Loucy (cell line): ENCODE measurements around the gene SPC24.

Experiments used
- H2AFZ ChIP-seq: fragments of 200-600 bp; sonication (generic); 2 replicates; pipeline ENCODE4 v1.6.0; 2016; ENCODE audit warnings: antibody characterized with exemption, mild to moderate bottlenecking, low read length, moderate library complexity
- H3F3A ChIP-seq: fragments of 200-600 bp; 2 replicates; pipeline ENCODE4 v1.6.0; 2016; ENCODE audit warnings: antibody characterized with exemption, low read depth, mild to moderate bottlenecking
- H3K27me3 ChIP-seq: fragments of 200-600 bp; sonication (generic); 2 replicates; pipeline ENCODE4 v1.6.1; 2014; ENCODE audit warnings: low read length, mild to moderate bottlenecking; ENCODE audit not compliant: insufficient read depth, poor library complexity, severe bottlenecking
- H3K36me3 ChIP-seq: fragments of 200-600 bp; sonication (generic); 2 replicates; pipeline ENCODE4 v1.6.1; 2016; ENCODE audit warnings: low read length; ENCODE audit not compliant: insufficient read depth
- H3K4me1 ChIP-seq: fragments of 200-600 bp; sonication (generic); 2 replicates; pipeline ENCODE4 v1.5.1; 2014; ENCODE audit warnings: low read length, mild to moderate bottlenecking; ENCODE audit not compliant: insufficient read depth, poor library complexity, severe bottlenecking
- H3K4me2 ChIP-seq: fragments of 200-600 bp; sonication (generic); 2 replicates; pipeline ENCODE4 v1.6.0; 2014; ENCODE audit warnings: antibody characterized with exemption, low read length, low read depth, mild to moderate bottlenecking; ENCODE audit not compliant: poor library complexity, severe bottlenecking
- H3K4me3 ChIP-seq: fragments of 200-600 bp; sonication (generic); 2 replicates; pipeline ENCODE4 v1.5.1; 2014; ENCODE audit warnings: low read length, mild to moderate bottlenecking, mixed read lengths; ENCODE audit not compliant: poor library complexity, severe bottlenecking
- H3K79me2 ChIP-seq: fragments of 200-600 bp; sonication (generic); 2 replicates; pipeline ENCODE4 v1.6.1; 2014; ENCODE audit warnings: low read length; ENCODE audit not compliant: insufficient read depth
- H3K9ac ChIP-seq: fragments of 200-600 bp; sonication (generic); 2 replicates; pipeline ENCODE4 v1.6.0; 2014; ENCODE audit warnings: mild to moderate bottlenecking, low read depth, low read length, moderate library complexity; ENCODE audit not compliant: poor library complexity, severe bottlenecking
- H3K9me2 ChIP-seq: fragments of 200-600 bp; sonication (generic); replicated peaks from 2 replicates; pipeline ENCODE4 v1.6.1; 2016; ENCODE audit warnings: low read depth, low read length, mixed read lengths
- H3K9me3 ChIP-seq: fragments of 200-600 bp; sonication (generic); 2 replicates; pipeline ENCODE4 v1.6.1; 2014; ENCODE audit warnings: mild to moderate bottlenecking, antibody characterized with exemption, low read length, low read depth; ENCODE audit not compliant: insufficient read depth
- H4K20me1 ChIP-seq: fragments of 200-600 bp; sonication (generic); 2 replicates; pipeline ENCODE4 v1.6.0; 2014; ENCODE audit warnings: antibody characterized with exemption, low read length, mild to moderate bottlenecking; ENCODE audit not compliant: insufficient read depth, poor library complexity, severe bottlenecking
- CTCF ChIP-seq: fragments of 200-600 bp; sonication (generic); conservative IDR thresholded peaks from 2 replicates; pipeline ENCODE4 v1.5.1; 2014; ENCODE audit warnings: mild to moderate bottlenecking, antibody characterized with exemption, low read length
- EZH2phosphoT487 ChIP-seq: fragments of 200-600 bp; IDR thresholded peaks from 2 replicates; pipeline ENCODE4 v1.6.1; 2018; ENCODE audit warnings: antibody characterized with exemption, mild to moderate bottlenecking, moderate library complexity, borderline replicate concordance

The SPC24 gene

GRCh38 chr19:11131471-11131870 lies 24.1 kb downstream of the SPC24 start:
- Histone ChIP-seq H3K36me3 (peaks cover 68% of the 10 kb centered on the region), H3F3A (peaks cover 5% of the 10 kb centered on the region; the same call in 1 of the 2 replicates), H3K9me3 (no peaks in the 10 kb centered on the region), H3K4me2 (no peak overlapping the region), H3K79me2 (peaks cover 3% of the 10 kb centered on the region; the same call in 1 of the 2 replicates), H3K9me2 (no peaks in the 10 kb centered on the region), H2AFZ (no peak overlapping the region), H3K9ac (no peak overlapping the region), H3K27me3 (no peaks in the 10 kb centered on the region), H3K4me3 (no peak overlapping the region), H3K4me1 (no peaks in the 10 kb centered on the region), H4K20me1 (peaks cover 44% of the 10 kb centered on the region)
- TF ChIP-seq EZH2phosphoT487 (no peak), CTCF (no peak)

GRCh38 chr19:11130824-11131455 lies 24.6 kb downstream of the SPC24 start:
- Histone ChIP-seq H3K79me2 (peaks cover 3% of the 10 kb centered on the region; the same call in 1 of the 2 replicates), H3F3A (peaks cover 5% of the 10 kb centered on the region; the same call in 1 of the 2 replicates), H4K20me1 (peaks cover 48% of the 10 kb centered on the region)

GRCh38 chr19:11127905-11128304 lies 27.7 kb downstream of the SPC24 start:
- Histone ChIP-seq H3K9me3 (no peaks in the 10 kb centered on the region), H2AFZ (no peak overlapping the region), H3K4me3 (no peak overlapping the region), H4K20me1 (peaks cover 45% of the 10 kb centered on the region), H3K79me2 (peaks cover 3% of the 10 kb centered on the region; the same call in 1 of the 2 replicates), H3K9me2 (no peaks in the 10 kb centered on the region), H3K9ac (no peak overlapping the region), H3K36me3 (peaks cover 94% of the 10 kb centered on the region), H3K4me1 (no peaks in the 10 kb centered on the region), H3K4me2 (no peak overlapping the region), H3K27me3 (no peaks in the 10 kb centered on the region), H3F3A (no peaks in the 10 kb centered on the region; the same call in 1 of the 2 replicates)
- TF ChIP-seq CTCF = no peak
- no peak for TF ChIP-seq EZH2phosphoT487

More at GRCh38 chr19:11130824-11131455, 24.6 kb downstream of the SPC24 start:
- Histone ChIP-seq H3K4me3 (no peak overlapping the region), H3K4me1 (no peaks in the 10 kb centered on the region), H3K9me3 (no peaks in the 10 kb centered on the region), H3K36me3 (peaks cover 73% of the 10 kb centered on the region), H3K4me2 (no peak overlapping the region), H3K27me3 (no peaks in the 10 kb centered on the region), H3K9ac (no peak overlapping the region), H2AFZ (no peak overlapping the region), H3K9me2 (no peaks in the 10 kb centered on the region)
- no peak for TF ChIP-seq EZH2phosphoT487
- TF ChIP-seq CTCF = peak; percentile 66
